Midbrain (tissue), 1 donor: Measurements from ENCODE around the gene PCDH9.
A peak's percentile ranks its signal among the peaks of the same experiment; 100 is the strongest.
"Not testable (repeated sequence)": the region's sequence is repeated elsewhere in the genome, so short reads cannot be mapped to it uniquely, and the experiment has no call there.

Experiments
- DNase-seq: peaks from one replicate; lab custom pipeline; 2025; lab: John Stamatoyannopoulos, UW

The PCDH9 gene

DNA sequence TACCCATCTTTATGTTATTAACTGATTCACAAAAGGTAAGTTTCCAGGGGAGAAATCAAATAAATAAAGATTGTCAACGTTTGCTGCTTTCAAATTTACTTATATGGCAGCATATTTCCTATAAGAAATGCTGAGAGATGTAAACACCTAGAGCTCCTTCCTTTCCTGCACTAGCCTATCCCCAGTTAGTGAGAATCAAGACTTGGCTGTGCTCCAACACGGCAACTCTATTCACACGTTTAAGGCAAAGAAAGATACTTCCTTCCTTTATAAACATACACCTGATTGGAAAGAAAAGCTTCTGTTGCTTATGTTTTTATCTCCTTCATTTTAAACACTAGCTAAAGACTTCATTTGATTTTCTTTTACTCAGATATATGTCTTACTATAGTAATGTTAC is 107.0 kb downstream of the PCDH9 start:
- no peak for DNase-seq

DNA sequence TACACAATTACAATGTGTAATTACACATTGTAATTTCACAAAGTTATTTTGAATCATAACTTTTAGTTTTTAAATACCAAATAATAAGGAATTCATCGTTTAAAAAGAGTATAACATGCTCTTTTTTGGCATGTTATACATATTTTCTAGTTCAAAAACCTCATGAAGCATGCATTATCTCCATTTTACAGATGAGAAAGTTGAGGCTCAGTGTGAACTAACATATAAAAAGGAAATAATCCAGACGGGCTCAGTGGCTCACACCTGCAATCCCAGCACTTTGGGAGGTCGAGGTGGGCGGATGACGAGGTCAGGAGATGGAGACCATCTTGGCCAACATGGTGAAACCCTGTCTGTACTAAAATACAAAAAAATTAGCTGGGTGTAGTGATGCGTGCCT is 107.9 kb downstream of the PCDH9 start:
- no peak for DNase-seq

- no peak for DNase-seq
These were observed 109.1 kb downstream of the PCDH9 start for GRCh38 chr13:67120872-67121531.

- DNase-seq, result no peak
These were observed 110.6 kb downstream of the PCDH9 start for GRCh38 chr13:67119481-67119894.

DNA sequence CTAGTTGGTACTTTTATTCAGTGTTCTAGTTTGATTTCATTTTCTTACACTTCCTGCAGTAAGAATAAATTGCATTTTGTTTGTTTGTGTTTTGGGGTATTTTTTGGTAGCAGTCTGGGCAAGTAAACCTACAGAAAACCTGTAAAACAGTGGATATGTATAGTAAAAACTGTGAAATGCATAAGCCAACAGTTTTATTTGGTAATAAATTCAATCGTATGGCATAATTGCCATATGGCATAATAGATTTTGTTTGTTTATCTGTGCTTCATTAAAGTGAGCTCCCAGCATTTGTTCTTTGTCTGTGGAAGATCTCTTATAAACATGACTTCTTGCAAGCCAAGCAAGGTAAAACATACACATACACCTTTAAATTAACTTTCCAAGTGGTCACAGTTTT is 111.9 kb downstream of the PCDH9 start:
- DNase-seq, result no peak

- peak; percentile 74 for DNase-seq
These were observed 113.1 kb downstream of the PCDH9 start for GRCh38 chr13:67117010-67117550.

GRCh38 chr13:67107979-67108378 is 122.2 kb downstream of the PCDH9 start:
- DNase-seq, result no peak

DNA sequence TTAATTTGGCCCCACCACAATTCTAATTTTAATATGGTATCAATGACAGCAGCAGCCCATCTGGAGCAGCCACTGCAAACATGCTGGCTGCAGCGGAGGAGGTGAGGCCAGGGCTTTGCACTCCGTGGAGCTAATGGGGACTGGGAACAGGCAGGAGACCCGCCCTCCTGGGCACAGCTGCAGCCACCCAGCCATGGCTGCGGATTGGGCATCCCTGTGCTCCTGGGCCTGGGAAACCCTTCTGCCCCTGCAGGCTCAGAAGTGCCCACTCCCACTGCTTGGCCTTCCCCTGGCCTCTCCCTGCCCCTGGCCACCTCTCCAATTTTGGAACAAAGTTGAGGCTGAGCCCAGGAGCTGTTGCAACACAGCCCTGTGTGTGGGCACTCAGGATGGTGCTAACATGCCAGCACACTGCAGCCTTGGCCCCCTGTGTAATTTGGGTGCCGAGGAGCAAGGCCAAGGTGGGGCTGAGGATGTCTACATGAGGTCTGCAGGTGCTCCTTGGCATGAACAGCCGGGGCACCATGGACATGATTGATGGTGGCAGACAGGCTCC is 123.6 kb downstream of the PCDH9 start:
- no peak for DNase-seq

- DNase-seq, result peak; percentile 77
These were observed 128.2 kb downstream of the PCDH9 start for GRCh38 chr13:67101730-67102467.

- DNase-seq, result no peak
These were observed 129.4 kb downstream of the PCDH9 start for GRCh38 chr13:67100730-67101129.

DNA sequence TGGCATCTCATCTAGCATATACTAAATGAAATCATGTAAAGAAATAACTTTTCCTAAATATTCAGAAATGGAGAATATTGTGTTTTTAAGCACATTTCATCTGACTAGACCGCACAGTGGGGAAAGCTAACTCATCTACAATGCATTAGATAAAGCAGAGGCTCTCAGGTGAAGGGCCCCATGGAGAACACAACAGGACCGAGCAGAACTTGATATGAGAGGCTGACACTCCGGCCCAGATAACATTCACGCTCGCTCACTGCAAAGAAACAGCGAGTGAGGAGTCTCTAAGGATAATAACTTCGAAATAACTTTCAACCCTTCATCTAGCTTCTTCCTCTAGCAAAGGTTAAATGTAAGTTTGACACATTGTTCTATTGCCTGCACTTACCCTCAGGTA is 130.6 kb downstream of the PCDH9 start:
- no peak for DNase-seq

GRCh38 chr13:67097892-67098452 is 132.2 kb downstream of the PCDH9 start:
- no peak for DNase-seq

DNA sequence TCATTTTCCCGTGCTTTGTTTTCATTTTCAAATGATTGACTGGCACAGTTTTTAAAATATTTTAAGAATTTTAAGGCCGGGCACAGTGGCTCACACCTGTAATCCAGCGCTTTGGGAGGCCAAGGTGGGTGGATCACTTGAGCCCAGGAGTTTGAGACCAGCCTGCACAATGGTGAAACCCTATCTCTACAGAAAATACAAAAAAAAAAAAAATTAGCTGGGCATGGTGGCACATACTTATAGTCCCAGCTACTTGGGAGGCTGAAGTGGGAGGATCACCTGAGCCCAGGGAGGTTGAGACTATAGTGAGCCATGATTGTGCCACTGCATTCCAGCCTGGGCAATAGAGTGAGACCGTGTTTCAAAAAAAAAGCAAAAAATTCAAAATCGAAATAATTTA is 133.2 kb downstream of the PCDH9 start:
- DNase-seq, result not testable (repeated sequence)

GRCh38 chr13:67096418-67096817 is 133.7 kb downstream of the PCDH9 start:
- DNase-seq, result no peak

DNA sequence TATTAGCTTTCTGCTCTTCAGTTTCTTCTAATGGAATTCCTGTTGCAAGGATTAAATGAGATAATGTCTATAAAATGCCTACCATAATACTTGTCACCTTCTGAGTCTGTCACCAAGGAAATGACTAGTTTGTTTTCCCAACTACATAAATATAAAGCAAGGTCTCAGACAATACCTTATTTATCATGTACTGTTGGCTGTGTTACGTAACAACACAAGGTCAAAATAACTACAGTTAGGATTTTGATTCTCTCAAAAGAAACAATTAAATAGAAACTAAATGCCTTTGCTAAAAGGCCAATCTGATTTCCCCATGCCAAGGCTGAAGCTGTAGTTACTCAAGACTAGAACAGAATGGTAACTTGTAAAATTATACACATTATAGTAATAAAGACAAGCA is 134.5 kb downstream of the PCDH9 start:
- DNase-seq, result no peak

GRCh38 chr13:67094952-67095351 is 135.2 kb downstream of the PCDH9 start:
- no peak for DNase-seq

GRCh38 chr13:67094078-67094477 is 136.1 kb downstream of the PCDH9 start:
- no peak for DNase-seq

- DNase-seq, result no peak
These were observed 138.5 kb downstream of the PCDH9 start for GRCh38 chr13:67091603-67092002.

- DNase-seq, result no peak
These were observed 139.3 kb downstream of the PCDH9 start for GRCh38 chr13:67090856-67091255.

DNA sequence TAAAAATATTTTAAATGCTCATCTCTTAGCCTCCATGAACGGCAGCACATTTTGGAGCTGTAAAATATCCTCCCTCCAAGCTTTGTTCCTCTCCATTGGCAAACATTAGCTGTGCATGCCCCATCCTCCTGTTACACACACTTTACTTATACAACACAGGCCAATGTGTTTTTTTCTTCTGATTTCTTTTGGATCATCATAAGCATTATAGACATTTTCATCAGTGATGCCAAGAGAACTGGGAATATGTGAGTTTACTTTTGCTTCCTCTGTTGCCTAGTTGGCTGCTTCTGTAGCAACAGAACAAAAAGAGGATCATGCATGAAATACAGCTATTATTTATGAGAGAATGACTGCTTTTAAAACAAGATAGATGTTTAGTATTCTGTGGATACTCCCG is 142.6 kb downstream of the PCDH9 start:
- DNase-seq, result no peak

GRCh38 chr13:67086260-67086659 is 143.9 kb downstream of the PCDH9 start:
- DNase-seq, result no peak

GRCh38 chr13:67084066-67084465 is 146.1 kb downstream of the PCDH9 start:
- no peak for DNase-seq

DNA sequence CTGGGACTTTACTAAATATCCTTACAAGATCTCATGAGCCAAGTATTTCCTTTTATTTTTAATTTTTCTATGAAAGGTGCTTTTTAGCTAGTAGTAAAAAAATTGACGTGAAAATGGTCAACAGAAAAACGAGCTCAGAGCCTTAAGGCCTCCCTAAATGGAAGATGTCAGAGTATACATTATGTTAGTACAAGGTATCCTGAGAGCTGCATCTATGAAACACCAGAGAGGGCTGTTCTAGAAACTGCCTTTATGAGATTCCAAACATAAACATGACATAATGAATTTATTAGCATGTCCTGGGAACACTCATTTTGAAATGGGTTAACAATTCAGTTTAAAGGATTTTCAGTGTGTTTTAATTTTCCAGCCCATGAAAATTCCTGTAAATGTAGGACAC is 146.6 kb downstream of the PCDH9 start:
- DNase-seq, result no peak
